SJSA1 (cell line): ENCODE results near the gene SELENOW. TPM values are rescaled to one million over a fixed set of nuclear protein-coding genes. Genes with fewer than 3 reads are reported as not detected.
"Not testable (repeated sequence)": the region's sequence is repeated elsewhere in the genome, so short reads cannot be mapped to it uniquely, and the experiment has no call there.

Experiments
- DNase-seq, 2 experiments: peaks; one replicate each; pipeline ENCODE4 v3.0.0-alpha.2; 2015 to 2020; ENCODE audit warnings: low spot score in 2 of 2, low read depth in 1 of 2
- H3K27ac ChIP-seq: fragments of 250-450 bp; sonication (Bioruptor Pico); 2 replicates; pipeline ENCODE4 v1.5.1; 2020; ENCODE audit warnings: mild to moderate bottlenecking, moderate library complexity
- H3K27me3 ChIP-seq: fragments of 250-450 bp; sonication (Bioruptor Pico); replicated peaks from 2 replicates; pipeline ENCODE4 v1.5.1; 2020; ENCODE audit warnings: mild to moderate bottlenecking, moderate library complexity
- H3K36me3 ChIP-seq: fragments of 250-450 bp; sonication (Bioruptor Pico); 2 replicates; pipeline ENCODE4 v1.5.1; 2020; ENCODE audit warnings: mild to moderate bottlenecking
- H3K4me1 ChIP-seq: fragments of 250-450 bp; sonication (Bioruptor Pico); replicated peaks from 2 replicates; pipeline ENCODE4 v1.6.1; 2021; ENCODE audit warnings: mild to moderate bottlenecking
- H3K4me3 ChIP-seq: fragments of 250-450 bp; sonication (Bioruptor Pico); 2 replicates; pipeline ENCODE4 v1.5.1; 2020; ENCODE audit warnings: mild to moderate bottlenecking
- H3K9me3 ChIP-seq: fragments of 250-450 bp; sonication (Bioruptor Pico); replicated peaks from 2 replicates; pipeline ENCODE4 v1.5.1; 2020; ENCODE audit warnings: mild to moderate bottlenecking
- total RNA-seq: library from RNA; depleted of rRNA; stranded (reverse); fragments of >200 nt; shearing (Covaris generic); gene quantifications from 2 replicates; pipeline ENCODE4 v1.2.3, GENCODE V29; 2014; rRNA removed

SELENOW gene
- total RNA-seq, result 394 and 455 TPM in 2 replicates

DNA sequence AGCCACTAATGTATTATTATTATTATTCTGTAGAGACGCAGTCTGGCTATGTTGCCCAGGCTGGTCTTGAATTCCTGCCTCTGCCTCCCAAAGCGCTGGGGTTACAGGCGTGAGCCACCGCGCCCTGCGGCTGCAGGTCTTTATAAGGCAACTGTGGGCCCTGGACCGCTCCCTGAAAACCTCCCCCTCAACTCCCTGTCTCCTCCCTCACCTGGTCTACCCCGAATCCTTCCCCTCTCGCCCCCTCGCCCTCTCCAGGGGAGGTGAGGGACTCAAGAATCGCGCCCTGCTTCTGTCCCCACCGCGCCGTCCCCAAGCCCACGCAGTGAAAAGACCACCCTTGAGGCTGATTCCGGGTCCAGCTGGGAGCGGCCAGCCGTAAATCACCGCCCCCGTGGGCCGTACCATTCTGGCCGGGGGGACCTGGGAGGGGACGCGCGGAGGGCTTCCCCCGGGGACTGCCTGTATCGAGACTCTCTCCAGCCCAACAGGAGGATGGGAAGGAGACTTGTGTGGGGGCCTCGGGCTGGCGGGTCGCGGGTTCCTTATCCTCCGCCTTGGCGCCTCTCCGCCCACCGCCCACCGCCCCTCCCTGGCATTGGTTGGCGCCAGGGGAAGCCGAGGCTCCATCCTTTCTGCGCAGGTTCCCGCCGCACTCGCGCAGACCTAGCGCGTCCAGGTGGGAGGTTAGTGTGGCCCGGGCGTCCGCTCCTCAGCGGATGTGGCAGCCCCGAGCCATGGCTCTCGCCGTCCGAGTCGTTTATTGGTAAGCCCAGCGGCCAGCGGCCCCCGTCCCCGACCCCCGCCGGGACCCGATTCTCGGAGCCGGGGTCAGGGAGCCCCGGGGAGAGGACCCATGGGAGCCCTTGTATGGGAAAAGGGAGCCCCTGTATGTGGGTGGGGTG is at the start of gene SELENOW:
Gene SELENOW (plus strand): TSS at position 655 of the 905 bp plus-strand sequence. CDS start 83 bp downstream, at position 738.
- no peaks in the 10 kb centered on the region for H3K27me3 ChIP-seq
- H3K36me3 ChIP-seq, result peaks cover 34% of the 10 kb centered on the region
- H3K4me3 ChIP-seq, result peak within 1 kb of the TSS; percentile 75
- peak; percentile 68 to 88 for DNase-seq
- no peaks in the 10 kb centered on the region for H3K9me3 ChIP-seq
- H3K27ac ChIP-seq, result peak within 1 kb of the TSS; percentile 99
- H3K4me1 ChIP-seq, result peaks cover 14% of the 10 kb centered on the region

DNA sequence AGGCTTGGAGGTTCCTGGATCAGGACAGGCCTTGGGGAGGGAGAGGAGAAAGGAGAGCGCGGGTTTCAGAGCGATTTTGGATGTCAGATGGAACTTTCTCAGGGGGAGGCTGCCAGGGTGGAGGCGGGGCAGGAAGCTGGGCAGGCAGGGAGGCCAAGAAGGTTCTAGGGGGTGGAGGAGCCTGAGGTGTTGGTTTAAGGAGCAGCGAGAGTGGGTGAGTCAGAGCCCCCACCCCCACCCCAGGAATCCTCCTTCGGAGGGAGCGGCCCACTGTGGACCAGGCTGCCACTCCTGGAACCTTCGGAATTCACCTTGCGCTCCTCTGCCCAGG is 49.1 kb upstream of the SELENOW start:
- Histone ChIP-seq H3K27ac (peak overlapping the region; percentile 50), H3K4me1 (peaks cover 43% of the 10 kb centered on the region), H3K4me3 (no peak overlapping the region), H3K9me3 (no peaks in the 10 kb centered on the region), H3K27me3 (no peaks in the 10 kb centered on the region), H3K36me3 (peaks cover 87% of the 10 kb centered on the region)
- DNase-seq, result peak; percentile 82 to 91

DNA sequence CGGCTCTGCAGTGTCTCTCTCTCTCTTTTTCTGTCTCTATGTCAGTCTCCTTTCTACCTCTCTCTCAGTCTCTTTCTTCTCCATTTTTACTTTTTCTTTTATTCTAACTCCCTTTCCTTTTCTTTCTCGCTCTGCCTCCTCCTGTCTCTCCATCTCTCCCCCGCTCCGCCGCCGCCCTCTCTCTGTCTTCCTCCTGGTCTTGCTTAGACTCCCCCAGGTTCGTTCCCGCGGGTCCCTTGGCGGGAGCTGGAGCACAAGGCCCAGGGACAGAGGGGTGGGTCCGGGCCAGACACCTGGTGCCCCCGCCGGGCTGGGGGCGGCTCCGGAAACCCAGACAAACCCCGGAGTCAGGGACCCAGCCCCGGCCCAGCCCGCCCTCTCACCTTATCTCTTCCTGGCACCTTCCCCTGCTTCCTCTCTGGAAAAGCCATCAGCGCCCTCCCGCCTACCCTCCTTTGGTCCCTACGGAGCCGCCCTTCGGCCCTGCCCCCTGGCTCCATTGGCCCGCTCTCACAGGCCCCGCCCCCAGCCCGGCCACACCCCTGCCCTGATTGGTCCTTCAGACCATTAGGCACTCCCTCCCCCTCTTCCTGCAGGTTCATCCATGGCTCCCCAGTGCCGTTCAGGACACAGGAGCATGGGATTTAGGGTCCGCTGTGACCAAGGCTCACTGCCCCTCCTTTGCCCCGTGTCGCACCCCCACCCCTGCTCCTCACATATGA is 48.5 kb upstream of the SELENOW start:
- Histone ChIP-seq H3K9me3 (no peaks in the 10 kb centered on the region), H3K4me1 (peaks cover 43% of the 10 kb centered on the region), H3K4me3 (no peak overlapping the region), H3K36me3 (peaks cover 89% of the 10 kb centered on the region), H3K27me3 (no peaks in the 10 kb centered on the region), H3K27ac (peak overlapping the region; percentile 50)
- DNase-seq, result no peak

DNA sequence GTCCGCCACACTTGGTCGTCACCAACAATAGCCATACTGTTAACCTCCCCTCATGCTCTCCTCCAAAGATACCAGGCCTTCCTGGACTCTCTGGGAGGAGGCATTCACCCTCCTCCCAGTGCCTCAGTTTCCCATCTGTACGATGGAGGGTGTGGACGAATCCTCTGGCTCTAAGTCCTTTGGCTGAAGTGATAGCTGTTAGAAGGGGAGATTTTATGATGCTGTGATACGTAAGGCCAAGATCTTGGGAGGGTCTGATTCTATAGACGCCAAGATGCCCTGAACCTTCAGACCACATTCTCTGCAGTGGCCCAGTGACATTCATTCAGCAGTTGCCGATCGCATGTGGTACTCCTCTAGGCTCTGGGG is 48.0 kb upstream of the SELENOW start:
- Histone ChIP-seq H3K4me1 (peaks cover 43% of the 10 kb centered on the region), H3K27me3 (no peaks in the 10 kb centered on the region), H3K27ac (no peak overlapping the region), H3K36me3 (peaks cover 89% of the 10 kb centered on the region), H3K9me3 (no peaks in the 10 kb centered on the region), H3K4me3 (no peak overlapping the region)
- no peak for DNase-seq

DNA sequence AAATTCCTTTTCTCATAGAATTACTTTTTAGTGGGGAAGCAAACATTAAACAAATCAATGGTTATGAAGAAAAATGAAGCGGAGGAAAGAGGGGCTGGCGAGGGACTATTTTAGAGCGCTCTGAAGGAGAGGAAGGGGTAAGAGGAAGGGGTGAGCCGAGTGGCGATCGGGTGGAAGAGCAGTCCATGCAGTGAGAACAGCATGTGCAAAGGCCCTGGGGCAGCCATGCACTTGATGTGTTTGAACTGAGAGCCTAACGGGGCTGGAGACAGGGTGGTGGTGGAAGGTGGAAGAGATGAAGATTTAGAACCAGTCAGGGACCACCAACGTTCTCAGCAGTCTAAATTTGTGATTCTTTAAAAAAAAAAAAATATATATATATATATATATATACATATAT is 47.6 kb upstream of the SELENOW start:
- DNase-seq, result no peak
- no peak overlapping the region for H3K27ac ChIP-seq
- H3K27me3 ChIP-seq, result no peaks in the 10 kb centered on the region
- H3K9me3 ChIP-seq, result no peaks in the 10 kb centered on the region
- peaks cover 41% of the 10 kb centered on the region for H3K4me1 ChIP-seq
- no peak overlapping the region for H3K4me3 ChIP-seq
- H3K36me3 ChIP-seq, result peaks cover 86% of the 10 kb centered on the region

DNA sequence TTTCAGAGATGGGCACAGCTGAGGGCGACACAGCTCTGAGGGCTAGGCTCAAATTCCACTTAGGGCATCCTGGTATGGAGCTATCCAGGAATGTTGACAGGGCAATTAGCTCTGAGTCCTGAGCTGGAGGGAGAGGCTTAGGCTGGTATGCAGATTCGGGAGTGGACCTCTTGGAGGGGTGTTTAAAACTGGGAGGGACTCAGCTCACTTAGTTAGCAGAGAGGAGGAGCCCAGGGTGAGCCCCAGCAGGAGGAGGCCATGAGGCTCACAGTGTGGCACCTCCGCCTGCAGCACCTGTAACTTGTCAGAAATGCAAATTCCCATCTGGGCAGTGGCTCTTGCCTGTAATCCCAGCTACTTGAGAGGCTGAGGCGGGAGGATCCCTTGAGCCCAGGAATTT is 43.4 kb upstream of the SELENOW start:
- H3K27ac ChIP-seq, result no peak overlapping the region
- no peaks in the 10 kb centered on the region for H3K9me3 ChIP-seq
- peaks cover 76% of the 10 kb centered on the region for H3K36me3 ChIP-seq
- H3K4me1 ChIP-seq, result peaks cover 5% of the 10 kb centered on the region
- DNase-seq, result no peak
- no peak overlapping the region for H3K4me3 ChIP-seq
- H3K27me3 ChIP-seq, result no peaks in the 10 kb centered on the region

DNA sequence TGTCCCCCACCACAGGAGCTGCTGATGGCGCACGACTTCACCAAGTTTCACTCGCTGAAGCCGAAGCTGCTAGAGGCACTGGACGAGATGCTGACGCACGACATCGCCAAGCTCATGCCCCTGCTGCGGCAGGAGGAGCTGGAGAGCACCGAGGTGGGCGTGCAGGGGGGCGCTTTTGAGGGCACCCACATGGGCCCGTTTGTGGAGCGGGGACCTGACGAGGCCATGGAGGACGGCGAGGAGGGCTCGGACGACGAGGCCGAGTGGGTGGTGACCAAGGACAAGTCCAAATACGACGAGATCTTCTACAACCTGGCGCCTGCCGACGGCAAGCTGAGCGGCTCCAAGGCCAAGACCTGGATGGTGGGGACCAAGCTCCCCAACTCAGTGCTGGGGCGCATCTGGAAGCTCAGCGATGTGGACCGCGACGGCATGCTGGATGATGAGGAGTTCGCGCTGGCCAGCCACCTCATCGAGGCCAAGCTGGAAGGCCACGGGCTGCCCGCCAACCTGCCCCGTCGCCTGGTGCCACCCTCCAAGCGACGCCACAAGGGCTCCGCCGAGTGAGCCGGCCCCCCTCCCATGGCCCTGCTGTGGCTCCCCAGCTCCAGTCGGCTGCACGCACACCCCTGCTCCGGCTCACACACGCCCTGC is 37.5 kb upstream of the SELENOW start:
- H3K4me3 ChIP-seq, result no peak overlapping the region
- peaks cover 29% of the 10 kb centered on the region for H3K4me1 ChIP-seq
- H3K27me3 ChIP-seq, result no peaks in the 10 kb centered on the region
- H3K36me3 ChIP-seq, result peaks cover 56% of the 10 kb centered on the region
- H3K27ac ChIP-seq, result no peak overlapping the region
- no peak for DNase-seq
- no peaks in the 10 kb centered on the region for H3K9me3 ChIP-seq

DNA sequence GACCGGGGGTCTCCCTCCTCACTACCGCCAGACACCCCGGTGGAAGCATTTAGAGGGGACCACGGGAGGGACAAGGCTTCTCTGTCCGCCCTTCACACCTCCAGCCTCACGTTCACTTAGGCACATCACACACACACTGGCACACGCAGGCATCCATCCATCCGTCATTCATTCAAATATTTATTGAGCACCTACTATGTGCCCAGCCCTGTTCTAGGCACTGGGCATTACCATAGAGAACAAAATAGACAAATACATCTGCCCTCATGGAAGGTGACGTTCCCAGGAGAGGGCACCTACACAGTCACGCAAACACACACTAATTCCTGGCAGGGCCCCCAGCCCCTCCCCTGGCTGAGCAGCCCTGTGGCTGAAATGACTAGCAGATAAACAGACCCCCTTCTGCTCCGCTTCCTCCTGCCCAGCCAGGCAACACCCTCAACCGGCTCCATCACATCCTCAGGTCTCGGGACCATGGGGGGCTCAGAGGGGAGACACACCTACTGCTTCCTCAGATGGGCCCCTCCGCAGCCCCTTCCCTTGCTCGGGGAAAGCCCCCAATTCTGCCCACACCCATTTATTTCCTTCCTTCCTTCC is 36.9 kb upstream of the SELENOW start:
- Histone ChIP-seq H3K27me3 (no peaks in the 10 kb centered on the region), H3K27ac (no peak overlapping the region), H3K36me3 (peaks cover 53% of the 10 kb centered on the region), H3K4me1 (peaks cover 34% of the 10 kb centered on the region), H3K4me3 (no peak overlapping the region), H3K9me3 (no peaks in the 10 kb centered on the region)
- no peak for DNase-seq

DNA sequence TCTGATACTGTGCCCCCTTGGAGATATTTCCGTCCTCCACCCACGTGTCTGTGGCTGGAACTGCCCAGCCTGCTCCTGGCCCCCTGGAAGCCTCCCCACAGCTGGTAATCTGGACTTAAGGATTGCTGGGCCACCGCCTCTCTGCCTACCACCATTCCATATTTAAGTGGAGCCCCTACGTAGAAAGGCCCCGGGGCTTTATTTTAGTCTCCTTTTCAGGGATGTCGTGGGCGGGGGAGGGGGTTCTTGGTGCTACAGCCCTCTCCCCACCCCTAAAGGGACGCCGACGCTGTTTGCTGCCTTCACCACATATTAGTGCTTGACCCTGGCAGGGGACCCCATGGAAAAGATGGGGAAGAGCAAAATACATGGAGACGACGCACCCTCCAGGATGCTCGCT is 35.9 kb upstream of the SELENOW start:
- DNase-seq, result no peak
- Histone ChIP-seq H3K27ac (peak overlapping the region; percentile 90), H3K27me3 (no peaks in the 10 kb centered on the region), H3K4me1 (peaks cover 32% of the 10 kb centered on the region), H3K9me3 (no peaks in the 10 kb centered on the region), H3K36me3 (peaks cover 60% of the 10 kb centered on the region), H3K4me3 (peak overlapping the region; percentile 37; the same call in 1 of the 2 replicates)

DNA sequence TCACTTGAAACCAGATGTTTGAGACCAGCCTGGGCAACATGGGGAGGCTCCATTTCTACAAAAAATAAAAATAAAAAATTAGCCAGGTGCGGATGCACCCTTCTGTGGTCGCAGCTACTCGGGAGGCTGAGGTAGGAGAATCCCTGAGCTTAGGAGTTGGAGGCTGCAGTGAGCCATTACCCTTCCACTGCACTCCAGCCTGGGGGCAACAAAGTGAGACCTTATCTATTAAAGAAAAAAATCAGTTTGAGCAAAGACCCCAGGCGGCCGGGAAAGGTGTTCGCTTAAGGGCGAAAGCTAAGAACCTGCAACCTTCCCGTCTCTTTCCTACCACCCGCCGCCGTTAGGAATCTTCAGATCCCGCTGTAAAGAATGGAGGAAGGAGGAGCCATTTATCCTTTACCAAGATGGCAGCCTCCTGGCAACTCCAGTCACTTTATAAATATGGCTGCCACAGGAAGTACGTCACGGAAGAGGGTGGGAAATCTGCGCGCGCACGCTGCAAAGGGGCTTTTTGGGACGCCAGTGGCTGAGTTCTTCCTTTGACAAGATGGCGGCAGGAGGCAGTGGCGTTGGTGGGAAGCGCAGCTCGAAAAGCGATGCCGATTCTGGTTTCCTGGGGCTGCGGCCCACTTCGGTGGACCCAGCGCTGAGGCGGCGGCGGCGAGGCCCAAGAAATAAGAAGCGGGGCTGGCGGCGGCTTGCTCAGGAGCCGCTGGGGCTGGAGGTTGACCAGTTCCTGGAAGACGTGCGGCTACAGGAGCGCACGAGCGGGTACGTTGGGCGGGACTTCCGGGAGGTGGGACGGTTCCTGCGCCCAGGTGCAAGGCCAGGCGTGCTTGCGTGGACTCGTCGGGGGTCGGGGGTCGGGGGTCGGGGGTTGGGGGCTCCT is 33.2 kb upstream of the SELENOW start, which contains the start of gene NOP53:
Gene NOP53 (plus strand): TSS at position 537 of the 892 bp plus-strand sequence. CDS start 14 bp downstream, at position 551.
- H3K27ac ChIP-seq, result peak within 1 kb of the TSS; percentile 81
- no peaks in the 10 kb centered on the region for H3K27me3 ChIP-seq
- H3K4me1 ChIP-seq, result peaks cover 32% of the 10 kb centered on the region
- H3K36me3 ChIP-seq, result peaks cover 63% of the 10 kb centered on the region
- no peaks in the 10 kb centered on the region for H3K9me3 ChIP-seq
- DNase-seq, result peak; percentile 96 to 98
- peak within 1 kb of the TSS; percentile 71 for H3K4me3 ChIP-seq

DNA sequence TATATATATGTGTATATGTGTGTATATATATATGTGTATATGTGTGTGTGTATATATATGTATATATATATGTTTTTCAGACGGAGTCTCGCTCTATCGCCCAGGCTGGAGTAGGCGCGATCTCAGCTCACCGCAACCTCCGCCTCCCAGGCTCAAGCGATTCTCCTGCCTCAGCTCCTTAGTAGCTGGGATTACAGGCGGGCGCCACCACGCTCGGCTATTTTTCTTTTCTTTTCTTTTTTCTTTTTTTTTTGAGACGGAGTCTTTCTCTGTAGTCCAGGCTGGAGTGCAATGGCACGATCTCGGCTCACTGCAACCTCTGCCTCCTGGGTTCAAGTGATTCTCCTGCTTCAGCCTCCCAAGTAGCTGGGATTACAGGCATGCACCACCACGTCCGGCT is 32.4 kb upstream of the SELENOW start:
- H3K4me3 ChIP-seq, result peak overlapping the region; percentile 71
- not testable (repeated sequence) for H3K27me3 ChIP-seq, DNase-seq, H3K27ac ChIP-seq, H3K9me3 ChIP-seq
- H3K4me1 ChIP-seq, result peaks cover 32% of the 10 kb centered on the region
- peaks cover 64% of the 10 kb centered on the region for H3K36me3 ChIP-seq

DNA sequence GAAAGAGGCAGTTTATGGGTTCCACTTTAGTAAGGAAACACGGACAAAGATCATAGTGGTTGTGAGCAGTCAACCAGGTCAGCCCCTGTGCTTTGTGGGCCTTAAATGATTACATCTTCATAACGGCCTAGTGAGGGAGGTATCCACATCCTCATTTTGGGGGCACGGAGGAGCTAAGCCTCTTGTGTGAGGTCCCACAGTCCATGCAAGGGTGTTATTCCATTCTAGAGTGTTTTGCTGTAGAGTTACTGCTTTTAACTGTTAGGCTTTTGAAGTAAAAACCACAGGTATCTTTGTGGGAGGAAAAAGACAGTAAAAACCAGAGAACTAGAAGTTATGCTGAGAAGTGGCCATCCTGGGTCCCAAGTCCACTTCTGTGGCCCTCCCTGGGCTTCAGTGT is 29.2 kb upstream of the SELENOW start:
- Histone ChIP-seq H3K4me3 (no peak overlapping the region), H3K36me3 (peaks cover 78% of the 10 kb centered on the region)

DNA sequence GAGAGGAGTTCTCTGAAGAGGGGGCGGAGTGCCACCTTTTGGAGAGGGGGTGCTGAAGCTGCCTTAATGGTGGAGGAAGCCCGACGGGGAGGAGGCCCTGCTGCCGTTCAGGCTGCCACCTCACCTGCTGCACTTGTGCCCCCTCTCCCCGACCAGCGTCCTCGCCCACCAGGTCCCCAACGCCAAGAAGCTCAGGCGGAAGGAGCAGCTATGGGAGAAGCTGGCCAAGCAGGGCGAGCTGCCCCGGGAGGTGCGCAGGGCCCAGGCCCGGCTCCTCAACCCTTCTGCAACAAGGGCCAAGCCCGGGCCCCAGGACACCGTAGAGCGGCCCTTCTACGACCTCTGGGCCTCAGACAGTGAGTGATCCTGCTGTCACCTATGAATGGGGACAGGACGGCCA is 27.8 kb upstream of the SELENOW start:
- DNase-seq, result no peak
- Histone ChIP-seq H3K4me1 (peaks cover 9% of the 10 kb centered on the region), H3K27me3 (no peaks in the 10 kb centered on the region), H3K36me3 (peaks cover 92% of the 10 kb centered on the region), H3K4me3 (no peak overlapping the region), H3K27ac (no peak overlapping the region), H3K9me3 (no peaks in the 10 kb centered on the region)

More for the DNA sequence above, 29.2 kb upstream of the SELENOW start:
- no peak overlapping the region for H3K27ac ChIP-seq
- H3K27me3 ChIP-seq, result no peaks in the 10 kb centered on the region
- DNase-seq, result no peak
- H3K4me1 ChIP-seq, result peaks cover 12% of the 10 kb centered on the region
- H3K9me3 ChIP-seq, result no peaks in the 10 kb centered on the region
